ENCODE results near the gene NRAP.

Gene NRAP

GRCh38 chr10:113604572-113604971 is 59.3 kb downstream of the NRAP start:
- no peak overlapping the region for H3K4me3 ChIP-seq (replicated peaks; ENCODE audit: low read depth, low read length)
- no peak for TF ChIP-seq CTCF (IDR thresholded peaks at IDR 0.05; ENCODE audit: low read length, missing control alignments)
- DNase-seq (ENCODE audit: low read depth): no peak

DNA sequence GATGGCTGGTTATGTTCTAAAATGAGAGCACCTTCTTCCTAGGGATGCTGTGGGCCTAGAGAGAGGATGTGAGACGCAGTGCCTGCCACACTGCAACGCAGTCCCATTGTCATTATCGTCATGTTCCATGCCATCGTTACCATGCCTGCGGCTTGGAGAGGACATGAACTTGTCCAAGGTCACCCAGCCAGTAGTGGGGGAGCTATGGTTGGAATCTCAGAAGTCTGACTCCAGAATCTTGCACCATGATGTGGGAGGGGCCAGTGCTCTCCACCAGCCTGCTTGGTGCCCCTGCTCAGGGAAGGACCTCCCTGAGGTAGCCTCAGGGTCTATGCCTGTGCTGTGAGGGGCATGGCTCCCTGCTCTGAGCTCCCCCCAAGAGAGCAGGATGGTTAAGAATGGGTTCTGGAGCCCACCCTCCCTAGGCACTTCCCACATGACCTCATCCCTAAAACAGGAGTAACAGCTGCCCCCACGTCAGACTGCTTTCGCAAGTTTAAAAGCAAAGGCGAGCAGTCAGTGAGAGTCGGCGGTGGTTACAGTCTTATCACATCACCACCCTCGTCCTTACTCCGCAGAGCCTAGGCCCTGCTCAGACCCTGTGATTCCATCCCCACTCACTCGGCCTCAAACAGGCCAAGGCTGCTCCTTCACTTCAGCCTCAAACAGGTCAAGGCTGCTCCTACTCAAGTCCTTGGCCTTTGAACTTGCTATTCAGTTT is 60.6 kb downstream of the NRAP start:
- no peak for TF ChIP-seq CTCF (IDR thresholded peaks at IDR 0.05; ENCODE audit: low read length, missing control alignments)
- DNase-seq (ENCODE audit: low read depth): no peak

GRCh38 chr10:113600569-113600968 is 63.3 kb downstream of the NRAP start:
- no peak for TF ChIP-seq CTCF (IDR thresholded peaks at IDR 0.05; ENCODE audit: low read length, missing control alignments)
- no peak overlapping the region for H3K4me3 ChIP-seq (replicated peaks; ENCODE audit: low read depth, low read length)
- DNase-seq (ENCODE audit: low read depth): no peak

More for the DNA sequence above, 60.6 kb downstream of the NRAP start:
- H3K4me3 ChIP-seq (replicated peaks; ENCODE audit: low read depth, low read length): no peak overlapping the region

DNA sequence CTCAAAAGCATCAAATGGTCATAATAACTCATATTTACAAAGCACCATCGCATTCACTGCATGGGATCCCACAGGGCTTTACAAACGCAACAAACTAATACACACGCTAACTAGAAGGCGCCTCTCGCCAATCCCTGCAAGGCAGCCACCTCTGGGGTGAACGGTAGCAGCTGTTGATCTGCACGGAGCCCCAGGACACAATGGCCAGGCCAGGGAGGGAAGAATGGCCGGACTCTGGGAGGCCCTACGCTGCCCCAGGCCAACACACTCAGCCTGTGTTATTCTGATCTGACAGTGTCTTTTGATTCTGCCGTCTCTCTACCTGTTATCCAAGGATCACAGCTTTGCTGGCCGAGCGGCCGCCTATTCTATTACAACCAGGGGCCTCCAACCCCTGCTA is 69.2 kb downstream of the NRAP start:
- no peak for TF ChIP-seq CTCF (IDR thresholded peaks at IDR 0.05; ENCODE audit: low read length, missing control alignments)
- no peak overlapping the region for H3K4me3 ChIP-seq (replicated peaks; ENCODE audit: low read depth, low read length)
- DNase-seq (ENCODE audit: low read depth): no peak

DNA sequence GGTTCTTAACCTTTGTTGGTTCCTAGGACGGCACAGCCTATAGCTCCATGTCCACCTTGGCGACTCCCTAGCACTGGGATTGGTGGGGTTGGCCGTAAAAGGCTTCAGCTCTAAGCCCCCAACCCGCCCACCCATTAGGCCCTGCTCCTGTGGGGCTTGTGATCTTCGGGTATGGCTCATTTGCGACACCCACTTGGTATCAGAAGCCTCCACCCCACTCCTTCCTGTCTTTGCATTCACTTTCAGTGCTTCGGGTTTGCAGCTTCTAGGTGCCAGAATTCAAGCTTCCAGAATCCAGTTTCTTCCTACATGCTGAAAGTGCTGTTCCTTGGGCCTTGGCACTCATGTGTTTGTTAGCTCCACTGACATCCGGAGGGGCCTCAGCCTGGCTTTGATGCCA is 71.5 kb downstream of the NRAP start:
- TF ChIP-seq CTCF (IDR thresholded peaks at IDR 0.05; ENCODE audit: low read length, missing control alignments): no peak
- no peak for DNase-seq (ENCODE audit: low read depth)
- no peak overlapping the region for H3K4me3 ChIP-seq (replicated peaks; ENCODE audit: low read depth, low read length)

DNA sequence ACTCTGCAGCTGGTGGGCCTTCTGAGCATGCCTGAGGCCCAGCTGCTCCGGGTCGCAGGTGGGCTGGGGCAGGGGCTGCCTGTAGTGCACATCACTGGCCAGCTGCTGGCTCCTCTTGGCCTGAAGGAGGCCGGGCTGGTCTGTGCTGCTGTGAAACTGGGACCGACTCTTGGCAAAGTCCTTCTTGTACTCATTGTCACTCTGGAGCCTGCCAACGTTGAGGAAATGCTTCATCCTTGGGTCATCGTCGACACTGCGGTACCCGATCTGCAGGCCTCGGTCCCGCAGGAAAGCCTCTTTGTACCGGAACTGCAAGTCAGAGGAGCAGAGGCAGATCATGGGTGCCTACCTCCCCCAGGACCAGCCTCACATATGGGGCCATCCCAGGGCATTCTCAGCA is 73.3 kb downstream of the NRAP start:
- H3K4me3 ChIP-seq (replicated peaks; ENCODE audit: low read depth, low read length): no peak overlapping the region
- DNase-seq (ENCODE audit: low read depth): no peak
- no peak for TF ChIP-seq CTCF (IDR thresholded peaks at IDR 0.05; ENCODE audit: low read length, missing control alignments)

GRCh38 chr10:113589201-113589770 is 74.6 kb downstream of the NRAP start:
- TF ChIP-seq CTCF (IDR thresholded peaks at IDR 0.05; ENCODE audit: low read length, missing control alignments): no peak
- DNase-seq (ENCODE audit: low read depth): no peak
- H3K4me3 ChIP-seq (replicated peaks; ENCODE audit: low read depth, low read length): no peak overlapping the region
